ENCODE measurements around the gene PHF20.
"Not testable (repeated sequence)": the region's sequence is repeated elsewhere in the genome, so short reads cannot be mapped to it uniquely, and the experiment has no call there.

Gene PHF20

GRCh38 chr20:35854713-35855348 is 83.0 kb downstream of the PHF20 start:
- DNase-seq (ENCODE audit: low spot score), result no peak
- TF ChIP-seq CTCF (IDR thresholded peaks at IDR 0.05; ENCODE audit: extremely low read depth, missing control alignments), result no peak

GRCh38 chr20:35855641-35856040 is 83.8 kb downstream of the PHF20 start:
- DNase-seq (ENCODE audit: low spot score), result not testable (repeated sequence)

GRCh38 chr20:35856866-35857265 is 85.1 kb downstream of the PHF20 start:
- TF ChIP-seq CTCF (IDR thresholded peaks at IDR 0.05; ENCODE audit: extremely low read depth, missing control alignments), result no peak
- DNase-seq (ENCODE audit: low spot score), result no peak

- no peak for DNase-seq (ENCODE audit: low spot score)
- no peak for TF ChIP-seq CTCF (IDR thresholded peaks at IDR 0.05; ENCODE audit: extremely low read depth, missing control alignments)
Observed at GRCh38 chr20:35866418-35867202, 94.8 kb downstream of the PHF20 start.

GRCh38 chr20:35870541-35871258 is 98.9 kb downstream of the PHF20 start:
- DNase-seq (ENCODE audit: low spot score), result no peak

GRCh38 chr20:35871259-35871771 is 99.5 kb downstream of the PHF20 start:
- no peak for DNase-seq (ENCODE audit: low spot score)
- TF ChIP-seq CTCF (IDR thresholded peaks at IDR 0.05; ENCODE audit: extremely low read depth, missing control alignments), result no peak

More at GRCh38 chr20:35870541-35871258, 98.9 kb downstream of the PHF20 start:
- no peak for TF ChIP-seq CTCF (IDR thresholded peaks at IDR 0.05; ENCODE audit: extremely low read depth, missing control alignments)

- TF ChIP-seq CTCF (IDR thresholded peaks at IDR 0.05; ENCODE audit: extremely low read depth, missing control alignments), result no peak
- DNase-seq (ENCODE audit: low spot score), result no peak
Observed at GRCh38 chr20:35876033-35876320, 104.2 kb downstream of the PHF20 start.

Data from GM20000 (cell line).